ENCODE results near the gene DUSP6. TPM values are rescaled to one million over a fixed set of nuclear protein-coding genes. Genes with fewer than 3 reads are reported as not detected.

DUSP6 gene
- total and polyA plus RNA-seq, 8 donors = 5.3 to 26.1 (median 12.8) TPM

DNA sequence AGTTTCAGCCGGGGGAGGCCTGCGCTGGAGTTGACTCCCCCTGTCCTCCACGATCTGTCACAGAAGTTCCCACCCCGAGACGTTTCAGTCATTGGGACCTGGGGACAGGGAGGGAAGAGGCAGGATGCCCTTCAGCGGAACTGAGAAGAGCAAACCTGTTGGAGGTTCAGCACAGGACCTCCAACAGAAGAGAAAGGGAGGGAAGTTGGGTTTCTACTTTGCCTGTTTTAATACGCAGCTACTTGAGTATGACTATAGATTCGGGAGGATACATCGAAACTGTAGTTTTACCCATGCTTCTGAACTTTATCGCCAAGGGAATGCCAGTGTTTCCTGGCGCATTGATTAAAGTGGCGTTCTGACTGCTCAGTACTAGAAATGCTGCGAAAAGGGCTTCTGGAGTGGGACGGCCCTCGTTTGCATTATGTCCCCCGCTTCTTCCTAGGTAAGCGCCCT is 2.3 kb upstream of the DUSP6 start:
- H3K27me3 ChIP-seq = no peaks in the 10 kb centered on the region
- peak overlapping the region; percentile 98 to 100 (median 99) for H3K27ac ChIP-seq
- H3K9me3 ChIP-seq = no peaks in the 10 kb centered on the region
- WGBS, 2 donors = 9 to 17% methylated on average over 17 of the region's 17 CpGs
- DNase-seq (no peak), ATAC-seq (no peak), FAIRE-seq (no peak)
- peak overlapping the region; percentile 58 to 82 (median 72) for H3K4me3 ChIP-seq
- H3K36me3 ChIP-seq = no peaks in the 10 kb centered on the region
- TF ChIP-seq, protein P1, sequence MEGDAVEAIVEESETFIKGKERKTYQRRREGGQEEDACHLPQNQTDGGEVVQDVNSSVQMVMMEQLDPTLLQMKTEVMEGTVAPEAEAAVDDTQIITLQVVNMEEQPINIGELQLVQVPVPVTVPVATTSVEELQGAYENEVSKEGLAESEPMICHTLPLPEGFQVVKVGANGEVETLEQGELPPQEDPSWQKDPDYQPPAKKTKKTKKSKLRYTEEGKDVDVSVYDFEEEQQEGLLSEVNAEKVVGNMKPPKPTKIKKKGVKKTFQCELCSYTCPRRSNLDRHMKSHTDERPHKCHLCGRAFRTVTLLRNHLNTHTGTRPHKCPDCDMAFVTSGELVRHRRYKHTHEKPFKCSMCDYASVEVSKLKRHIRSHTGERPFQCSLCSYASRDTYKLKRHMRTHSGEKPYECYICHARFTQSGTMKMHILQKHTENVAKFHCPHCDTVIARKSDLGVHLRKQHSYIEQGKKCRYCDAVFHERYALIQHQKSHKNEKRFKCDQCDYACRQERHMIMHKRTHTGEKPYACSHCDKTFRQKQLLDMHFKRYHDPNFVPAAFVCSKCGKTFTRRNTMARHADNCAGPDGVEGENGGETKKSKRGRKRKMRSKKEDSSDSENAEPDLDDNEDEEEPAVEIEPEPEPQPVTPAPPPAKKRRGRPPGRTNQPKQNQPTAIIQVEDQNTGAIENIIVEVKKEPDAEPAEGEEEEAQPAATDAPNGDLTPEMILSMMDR (IDR thresholded peaks at IDR 0.05) = no peak
- intact Hi-C loops (cut with DNase I) = loop anchor here in 1 of 3 donors (10.0 kb wide), 1 partner anchor 100 kb away; no protein-coding TSS in a partner anchor
- H3K4me1 ChIP-seq = peaks cover 7 to 18% (median 11%) of the 10 kb centered on the region in 3 donors

DNA sequence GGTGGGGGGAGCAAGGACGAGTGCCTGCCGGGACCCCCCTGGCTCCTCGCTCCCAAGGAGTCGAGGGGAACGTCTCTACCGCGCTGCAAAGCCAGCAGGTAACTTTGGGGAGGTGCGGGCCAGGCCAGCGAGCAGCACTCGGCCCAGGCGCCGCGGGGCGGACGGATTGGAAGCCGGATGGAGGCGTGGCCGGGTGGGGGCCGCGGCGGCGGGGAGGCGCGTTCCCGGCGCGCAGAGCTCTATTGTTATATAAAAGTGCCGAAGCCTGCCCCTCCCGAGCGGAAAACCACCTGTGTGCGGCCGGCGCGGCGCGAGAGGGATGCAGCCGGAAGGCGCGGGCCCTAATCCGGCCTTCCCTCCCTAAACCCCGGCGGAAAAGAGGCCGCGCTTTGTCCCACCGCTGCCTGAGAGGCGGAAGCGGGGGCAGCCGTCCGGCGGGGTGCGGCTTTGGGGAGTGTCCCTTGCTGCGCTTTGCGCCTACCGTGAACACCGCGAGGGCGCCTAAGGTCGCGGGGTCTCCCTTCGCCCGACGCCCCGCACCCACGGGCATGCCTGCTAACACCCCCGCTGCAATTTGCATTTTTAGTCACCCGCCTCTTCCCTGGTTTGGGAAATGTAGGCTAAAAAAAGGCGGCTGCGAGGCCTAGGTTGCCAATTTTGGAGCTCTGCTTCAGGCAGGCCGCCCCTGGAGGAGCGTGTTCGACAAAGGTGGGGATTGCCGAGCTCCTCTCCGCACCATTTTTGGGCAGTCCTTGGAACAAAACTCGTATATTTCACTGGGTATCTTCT is 1.7 kb upstream of the DUSP6 start:
- 1% methylated on average over 53 to 74 of the region's 74 CpGs for WGBS, 2 donors
- TF ChIP-seq, protein P1 (IDR thresholded peaks at IDR 0.05) = no peak
- FAIRE-seq (no peak), ATAC-seq (peak; percentile 51 to 63 (median 56)), DNase-seq (peak; percentile 84 to 92 (median 86))
- H3K27ac ChIP-seq = peak overlapping the region; percentile 98 to 100 (median 99)
- H3K4me1 ChIP-seq = peaks cover 7 to 22% (median 12%) of the 10 kb centered on the region in 3 donors
- H3K9me3 ChIP-seq = no peaks in the 10 kb centered on the region
- H3K36me3 ChIP-seq = no peaks in the 10 kb centered on the region
- intact Hi-C loops (cut with DNase I) = loop anchor here in 1 of 3 donors (10.0 kb wide), 1 partner anchor 101 kb away; no protein-coding TSS in a partner anchor
- peak overlapping the region; percentile 58 to 82 (median 72) for H3K4me3 ChIP-seq
- H3K27me3 ChIP-seq = no peaks in the 10 kb centered on the region

DNA sequence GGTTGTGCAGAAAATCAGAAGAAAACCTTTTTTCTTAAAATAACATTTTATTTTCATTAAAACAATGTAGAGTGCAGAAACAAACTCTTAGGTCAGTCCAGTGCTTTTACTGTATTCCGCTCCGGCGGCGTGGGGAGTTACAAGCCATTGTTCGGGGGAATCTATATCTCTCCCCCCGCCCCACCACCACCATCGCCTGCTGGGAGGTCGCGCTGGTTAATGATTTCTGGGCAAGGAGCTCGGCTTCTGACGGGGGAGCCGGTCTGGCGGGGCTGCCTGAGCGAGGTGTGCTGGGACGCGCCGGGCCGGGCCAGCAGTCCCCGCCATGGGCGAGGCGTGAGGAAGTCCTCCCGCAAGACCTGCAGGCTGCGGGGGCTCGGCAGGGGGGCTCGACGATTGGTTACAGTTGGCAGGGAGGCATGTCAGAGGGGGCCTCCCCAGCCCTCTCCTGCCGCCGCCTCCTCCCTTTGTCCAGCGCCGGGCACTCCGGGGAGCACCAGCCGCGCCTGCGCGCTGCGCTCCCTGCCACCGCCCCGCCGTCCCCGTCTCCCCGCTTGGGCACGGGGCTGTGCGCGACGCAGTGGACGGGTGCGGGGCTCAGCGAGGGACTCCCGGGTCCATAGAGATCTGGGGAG is 1.0 kb upstream of the DUSP6 start:
- FAIRE-seq (no peak), DNase-seq (peak; percentile 83 to 92 (median 86)), ATAC-seq (peak; percentile 59 to 74 (median 68))
- Histone ChIP-seq H3K27me3 (no peaks in the 10 kb centered on the region), H3K4me3 (peak overlapping the region; percentile 58 to 82 (median 72)), H3K9me3 (no peaks in the 10 kb centered on the region), H3K27ac (peak overlapping the region; percentile 98 to 100 (median 99)), H3K36me3 (no peaks in the 10 kb centered on the region), H3K4me1 (peaks cover 10 to 29% (median 18%) of the 10 kb centered on the region in 3 donors)
- TF ChIP-seq, protein P1 (IDR thresholded peaks at IDR 0.05) = no peak
- WGBS, 2 donors = 0% methylated on average over 32 to 49 of the region's 49 CpGs
- intact Hi-C loops (cut with DNase I) = loop anchor here in 1 of 3 donors (10.0 kb wide), 1 partner anchor 101 kb away; no protein-coding TSS in a partner anchor

DNA sequence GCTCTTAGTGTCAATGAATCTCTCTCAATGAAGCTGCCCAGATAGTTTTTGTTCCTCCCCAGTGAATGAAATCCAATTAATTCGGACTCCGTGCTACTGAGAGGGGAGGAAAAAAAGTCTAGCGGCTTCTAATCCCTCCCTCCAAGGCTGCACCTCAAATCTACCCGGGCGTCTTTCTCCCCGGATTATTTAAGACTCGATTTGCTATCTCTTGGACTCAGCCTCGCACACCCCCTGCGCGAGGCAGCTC is 134 bp downstream of the DUSP6 start:
- DNase-seq = no peak

More for the DNA sequence above, 134 bp downstream of the DUSP6 start:
- TF ChIP-seq, protein P1 (IDR thresholded peaks at IDR 0.05) = no peak
- Histone ChIP-seq H3K9me3 (no peaks in the 10 kb centered on the region), H3K4me3 (peak overlapping the region; percentile 69 to 82 (median 76)), H3K27ac (peak overlapping the region; percentile 98 to 100 (median 99)), H3K36me3 (no peaks in the 10 kb centered on the region), H3K27me3 (no peaks in the 10 kb centered on the region), H3K4me1 (peaks cover 15 to 24% (median 22%) of the 10 kb centered on the region in 3 donors)
- FAIRE-seq (no peak), ATAC-seq (no peak)
- 1% methylated on average over 10 of the region's 10 CpGs for WGBS, 2 donors
- intact Hi-C loops (cut with DNase I) = loop anchor here in 1 of 3 donors (10.0 kb wide), 1 partner anchor 103 kb away; no protein-coding TSS in a partner anchor
